Endometrium (tissue), 2 donors: ENCODE data around the gene CMTM7.
"Not testable (repeated sequence)": the region's sequence is repeated elsewhere in the genome, so short reads cannot be mapped to it uniquely, and the experiment has no call there.

Experiments
- FAIRE-seq: peaks from 2 replicates; lab custom pipeline; 2012; peaks lifted over from hg19 to GRCh38; lab: Jason Lieb, UNC
- donor health status: control.
- donor health status: control.

Gene CMTM7

GRCh38 chr3:32383136-32383711, 8.4 kb upstream of the CMTM7 start:
- no peak for FAIRE-seq

GRCh38 chr3:32384938-32385337, 6.7 kb upstream of the CMTM7 start:
- no peak for FAIRE-seq

GRCh38 chr3:32387512-32387911, 4.1 kb upstream of the CMTM7 start:
- no peak for FAIRE-seq

GRCh38 chr3:32389577-32389976, 2.1 kb upstream of the CMTM7 start:
- not testable (repeated sequence) for FAIRE-seq

GRCh38 chr3:32392536-32393302, 1.1 kb downstream of the CMTM7 start:
- no peak for FAIRE-seq

- no peak for FAIRE-seq
These were observed 3.8 kb downstream of the CMTM7 start for GRCh38 chr3:32395496-32395895.

- FAIRE-seq: no peak
These were observed 6.3 kb downstream of the CMTM7 start for GRCh38 chr3:32397941-32398340.

GRCh38 chr3:32398531-32398930, 6.9 kb downstream of the CMTM7 start:
- FAIRE-seq: no peak

GRCh38 chr3:32399030-32399620, 7.5 kb downstream of the CMTM7 start:
- peak; percentile 48 for FAIRE-seq

GRCh38 chr3:32401126-32401525, 9.5 kb downstream of the CMTM7 start:
- no peak for FAIRE-seq

- FAIRE-seq: no peak
These were observed 10.0 kb downstream of the CMTM7 start for GRCh38 chr3:32401556-32402081.

GRCh38 chr3:32403663-32404062, 12.0 kb downstream of the CMTM7 start:
- no peak for FAIRE-seq

GRCh38 chr3:32404714-32405113, 13.1 kb downstream of the CMTM7 start:
- FAIRE-seq: no peak

- no peak for FAIRE-seq
These were observed 13.5 kb downstream of the CMTM7 start for GRCh38 chr3:32405155-32405554.

- no peak for FAIRE-seq
These were observed 14.2 kb downstream of the CMTM7 start for GRCh38 chr3:32405711-32406323.

- no peak for FAIRE-seq
These were observed 15.1 kb downstream of the CMTM7 start for GRCh38 chr3:32406486-32407408.

- no peak for FAIRE-seq
These were observed 19.0 kb downstream of the CMTM7 start for GRCh38 chr3:32410367-32411246.

- no peak for FAIRE-seq
These were observed 19.8 kb downstream of the CMTM7 start for GRCh38 chr3:32411442-32411841.

- FAIRE-seq: no peak
These were observed 21.2 kb downstream of the CMTM7 start for GRCh38 chr3:32412887-32413286.

- no peak for FAIRE-seq
These were observed 22.3 kb downstream of the CMTM7 start for GRCh38 chr3:32413845-32414521.
